Gastrocnemius medialis (tissue), 4 donors: ENCODE data around the gene NUB1.

Experiments
- POLR2A ChIP-seq, 2 donors: fragments of 450-650 bp; IDR thresholded peaks; one replicate each; pipeline ENCODE4 v1.6.1; 2017; ENCODE audit warnings: antibody characterized with exemption in 2 of 2, mild to moderate bottlenecking in 2 of 2, moderate library complexity in 2 of 2
- TF ChIP-seq, protein P1 (sequence below), 5 experiments: fragments of 450-650 bp in 3 of 5; fragments of 200-600 bp in 2 of 5; sonication (generic) in 2 of 5; IDR thresholded peaks in 4 of 5; conservative IDR thresholded peaks in 1 of 5; 1 replicate in 4 of 5; 2 replicates in 1 of 5; pipeline ENCODE4 v1.5.1; 2016 to 2019; ENCODE audit warnings: antibody characterized with exemption in 5 of 5, mild to moderate bottlenecking in 3 of 5, moderate library complexity in 3 of 5

DNA sequence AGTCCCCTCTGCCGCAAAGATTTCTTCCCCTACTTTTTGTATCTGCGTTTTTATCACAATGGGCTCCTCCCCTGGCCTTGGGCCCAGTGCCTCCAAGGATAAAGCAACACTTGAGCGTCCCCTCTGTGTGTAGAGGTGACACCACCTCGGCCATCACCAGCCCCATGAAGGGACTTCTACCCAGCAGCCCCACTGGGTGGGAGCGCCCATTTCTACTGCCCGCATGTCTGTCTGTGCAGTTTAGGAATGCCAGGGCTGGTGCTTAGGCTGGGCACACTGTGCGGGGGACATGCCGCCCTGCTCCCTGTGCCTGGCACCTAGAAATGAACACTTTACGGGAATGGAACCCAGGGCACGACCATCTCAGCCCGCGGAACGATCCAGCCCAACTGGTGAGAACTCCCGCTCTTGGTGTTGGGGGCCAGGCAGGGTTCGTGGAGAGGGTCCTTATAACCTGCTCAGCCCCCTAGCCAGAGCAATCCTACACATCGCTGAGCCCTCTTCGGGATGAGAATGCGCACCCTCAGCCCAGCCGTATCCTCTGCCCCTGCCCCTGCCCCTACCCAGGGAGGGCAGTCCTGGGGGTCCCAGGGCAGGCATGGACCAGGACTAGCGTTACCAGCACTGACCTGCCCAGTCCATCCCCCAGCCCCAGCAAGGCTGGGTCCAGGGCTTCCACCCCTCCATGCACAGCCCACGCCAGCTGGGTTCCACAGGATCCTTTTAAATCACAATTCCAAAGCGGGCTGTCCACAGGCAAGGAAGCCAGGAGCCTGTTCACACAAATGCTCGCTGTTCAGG, 85.5 kb downstream of the NUB1 start:
- TF ChIP-seq, protein P1, sequence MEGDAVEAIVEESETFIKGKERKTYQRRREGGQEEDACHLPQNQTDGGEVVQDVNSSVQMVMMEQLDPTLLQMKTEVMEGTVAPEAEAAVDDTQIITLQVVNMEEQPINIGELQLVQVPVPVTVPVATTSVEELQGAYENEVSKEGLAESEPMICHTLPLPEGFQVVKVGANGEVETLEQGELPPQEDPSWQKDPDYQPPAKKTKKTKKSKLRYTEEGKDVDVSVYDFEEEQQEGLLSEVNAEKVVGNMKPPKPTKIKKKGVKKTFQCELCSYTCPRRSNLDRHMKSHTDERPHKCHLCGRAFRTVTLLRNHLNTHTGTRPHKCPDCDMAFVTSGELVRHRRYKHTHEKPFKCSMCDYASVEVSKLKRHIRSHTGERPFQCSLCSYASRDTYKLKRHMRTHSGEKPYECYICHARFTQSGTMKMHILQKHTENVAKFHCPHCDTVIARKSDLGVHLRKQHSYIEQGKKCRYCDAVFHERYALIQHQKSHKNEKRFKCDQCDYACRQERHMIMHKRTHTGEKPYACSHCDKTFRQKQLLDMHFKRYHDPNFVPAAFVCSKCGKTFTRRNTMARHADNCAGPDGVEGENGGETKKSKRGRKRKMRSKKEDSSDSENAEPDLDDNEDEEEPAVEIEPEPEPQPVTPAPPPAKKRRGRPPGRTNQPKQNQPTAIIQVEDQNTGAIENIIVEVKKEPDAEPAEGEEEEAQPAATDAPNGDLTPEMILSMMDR (IDR thresholded peaks at IDR 0.05 in 4 of 5, conservative IDR thresholded peaks at IDR 0.05 in 1 of 5) = no peak
- no peak for TF ChIP-seq POLR2A (IDR thresholded peaks at IDR 0.05)
